Neutrophil (primary cell): ENCODE results near the gene UBQLN4.
"Not testable (repeated sequence)": the region's sequence is repeated elsewhere in the genome, so short reads cannot be mapped to it uniquely, and the experiment has no call there.

ENCODE experiments used
- H3K27ac ChIP-seq: fragments of 200-600 bp; sonication (generic); 2 replicates; pipeline ENCODE4 v1.5.1; 2016; ENCODE audit warnings: mild to moderate bottlenecking, moderate library complexity
- H3K27me3 ChIP-seq: fragments of 200-600 bp; sonication (generic); 2 replicates; pipeline ENCODE4 v1.6.0; 2016; ENCODE audit warnings: mild to moderate bottlenecking
- H3K36me3 ChIP-seq: fragments of 200-600 bp; sonication (generic); 2 replicates; pipeline ENCODE4 v1.5.1; 2017
- H3K4me1 ChIP-seq, 2 experiments: fragments of 200-600 bp in 1 of 2; sonication (generic) in 1 of 2; 1 replicate in 1 of 2; 2 replicates in 1 of 2; pipeline versions ENCODE4 v1.5.1 to v1.6.1; 2013 to 2016; ENCODE audit warnings: low read depth in 1 of 2, low read length in 1 of 2, mild to moderate bottlenecking in 1 of 2, moderate library complexity in 1 of 2; ENCODE audit not compliant: control insufficient read depth in 1 of 2, insufficient read depth in 1 of 2
- H3K4me3 ChIP-seq, 2 experiments: fragments of 200-600 bp in 1 of 2; sonication (generic) in 1 of 2; 1 replicate in 1 of 2; 2 replicates in 1 of 2; pipeline ENCODE4 v1.5.1; 2013 to 2016; ENCODE audit warnings: low read depth in 1 of 2, low read length in 1 of 2, mild to moderate bottlenecking in 1 of 2, moderate library complexity in 1 of 2
- H3K9me3 ChIP-seq: fragments of 200-600 bp; sonication (generic); 2 replicates; pipeline ENCODE4 v1.5.1; 2016
- CTCF ChIP-seq: fragments of 200-600 bp; sonication (generic); IDR thresholded peaks from 2 replicates; pipeline ENCODE4 v1.5.1; 2016; ENCODE audit warnings: antibody characterized with exemption

Gene UBQLN4

GRCh38 chr1:156075162-156075561 lies 21.6 kb upstream of the UBQLN4 start:
- Histone ChIP-seq H3K27me3 (peaks cover 58% of the 10 kb centered on the region), H3K4me1 (peaks cover 0 to 6% of the 10 kb centered on the region in 2 experiments), H3K36me3 (no peaks in the 10 kb centered on the region), H3K27ac (no peak overlapping the region), H3K4me3 (no peak overlapping the region), H3K9me3 (no peaks in the 10 kb centered on the region)
- no peak for TF ChIP-seq CTCF

- TF ChIP-seq CTCF: no peak
- Histone ChIP-seq H3K27me3 (peaks cover 53% of the 10 kb centered on the region), H3K4me1 (peaks cover 3 to 6% of the 10 kb centered on the region in 2 experiments), H3K27ac (no peak overlapping the region), H3K4me3 (no peak overlapping the region), H3K9me3 (no peaks in the 10 kb centered on the region), H3K36me3 (no peaks in the 10 kb centered on the region)
These were observed 21.1 kb upstream of the UBQLN4 start for GRCh38 chr1:156074661-156075060.

GRCh38 chr1:156073740-156074139 lies 20.1 kb upstream of the UBQLN4 start:
- Histone ChIP-seq H3K4me3 (no peak overlapping the region), H3K4me1 (peaks cover 6% of the 10 kb centered on the region in 2 experiments), H3K27ac (no peak overlapping the region), H3K36me3 (no peaks in the 10 kb centered on the region), H3K9me3 (no peaks in the 10 kb centered on the region), H3K27me3 (peaks cover 44% of the 10 kb centered on the region)
- no peak for TF ChIP-seq CTCF

- Histone ChIP-seq H3K4me1 (peaks cover 6% of the 10 kb centered on the region in 2 experiments), H3K9me3 (no peaks in the 10 kb centered on the region), H3K36me3 (no peaks in the 10 kb centered on the region), H3K27me3 (peaks cover 39% of the 10 kb centered on the region), H3K27ac (no peak overlapping the region), H3K4me3 (no peak overlapping the region)
- no peak for TF ChIP-seq CTCF
These were observed 19.6 kb upstream of the UBQLN4 start for GRCh38 chr1:156073110-156073687.

GRCh38 chr1:156072251-156072650 lies 18.7 kb upstream of the UBQLN4 start:
- Histone ChIP-seq H3K36me3 (no peaks in the 10 kb centered on the region), H3K4me1 (peaks cover 6% of the 10 kb centered on the region in 2 experiments), H3K27ac (no peak overlapping the region)

GRCh38 chr1:156071332-156071816 lies 17.8 kb upstream of the UBQLN4 start:
- not testable (repeated sequence) for H3K9me3 ChIP-seq, H3K36me3 ChIP-seq, H3K4me3 ChIP-seq, H3K27ac ChIP-seq, H3K4me1 ChIP-seq
- peaks cover 21% of the 10 kb centered on the region for H3K27me3 ChIP-seq

More at GRCh38 chr1:156072251-156072650, 18.7 kb upstream of the UBQLN4 start:
- no peak for TF ChIP-seq CTCF
- Histone ChIP-seq H3K9me3 (no peaks in the 10 kb centered on the region), H3K27me3 (peaks cover 29% of the 10 kb centered on the region), H3K4me3 (no peak overlapping the region)
